ENCODE measurements around the gene GPATCH11.

GPATCH11 gene

GRCh38 chr2:37085731-37086147 is 1.4 kb downstream of the GPATCH11 start:
- peaks cover 23% of the 10 kb centered on the region for H3K4me1 Mint-ChIP-seq (ENCODE audit: low read depth)
- H3K4me3 Mint-ChIP-seq, result no peak overlapping the region
- intact Hi-C loops (cut with micrococcal nuclease), result loop anchor here (10.0 kb wide), 1 partner anchor 149 kb away; the partner anchor contains the start of genes CEBPZ and NDUFAF7
- H3K9me3 Mint-ChIP-seq, result no peaks in the 10 kb centered on the region
- peaks cover 42% of the 10 kb centered on the region for H3K36me3 Mint-ChIP-seq (ENCODE audit: low read depth)
- no peak overlapping the region for H3K27ac Mint-ChIP-seq
- H3K27me3 Mint-ChIP-seq, result no peaks in the 10 kb centered on the region

GRCh38 chr2:37090019-37090477 is 5.7 kb downstream of the GPATCH11 start:
- peaks cover 47% of the 10 kb centered on the region for H3K36me3 Mint-ChIP-seq (ENCODE audit: low read depth)
- no peak overlapping the region for H3K27ac Mint-ChIP-seq

GRCh38 chr2:37091873-37092272 is 7.6 kb downstream of the GPATCH11 start:
- H3K27ac Mint-ChIP-seq, result no peak overlapping the region

More at GRCh38 chr2:37090019-37090477, 5.7 kb downstream of the GPATCH11 start:
- Mint-ChIP-seq H3K27me3 (no peaks in the 10 kb centered on the region), H3K4me3 (no peak overlapping the region), H3K9me3 (no peaks in the 10 kb centered on the region), H3K4me1 (ENCODE audit: low read depth) (peaks cover 29% of the 10 kb centered on the region)
- intact Hi-C loops (cut with micrococcal nuclease), result no loop called here

GRCh38 chr2:37096568-37096967 is 12.2 kb downstream of the GPATCH11 start:
- no peaks in the 10 kb centered on the region for H3K27me3 Mint-ChIP-seq
- H3K4me3 Mint-ChIP-seq, result no peak overlapping the region
- H3K27ac Mint-ChIP-seq, result no peak overlapping the region
- H3K36me3 Mint-ChIP-seq (ENCODE audit: low read depth), result peaks cover 84% of the 10 kb centered on the region
- peaks cover 5% of the 10 kb centered on the region for H3K4me1 Mint-ChIP-seq (ENCODE audit: low read depth)
- H3K9me3 Mint-ChIP-seq, result no peaks in the 10 kb centered on the region
- intact Hi-C loops (cut with micrococcal nuclease), result no loop called here

More at GRCh38 chr2:37091873-37092272, 7.6 kb downstream of the GPATCH11 start:
- peaks cover 62% of the 10 kb centered on the region for H3K36me3 Mint-ChIP-seq (ENCODE audit: low read depth)
- H3K4me3 Mint-ChIP-seq, result no peak overlapping the region
- H3K9me3 Mint-ChIP-seq, result no peaks in the 10 kb centered on the region
- intact Hi-C loops (cut with micrococcal nuclease), result no loop called here
- H3K27me3 Mint-ChIP-seq, result no peaks in the 10 kb centered on the region
- peaks cover 29% of the 10 kb centered on the region for H3K4me1 Mint-ChIP-seq (ENCODE audit: low read depth)

GRCh38 chr2:37098416-37099118 is 14.2 kb downstream of the GPATCH11 start:
- peaks cover 89% of the 10 kb centered on the region for H3K36me3 Mint-ChIP-seq (ENCODE audit: low read depth)
- H3K27me3 Mint-ChIP-seq, result no peaks in the 10 kb centered on the region
- intact Hi-C loops (cut with micrococcal nuclease), result no loop called here
- H3K9me3 Mint-ChIP-seq, result no peaks in the 10 kb centered on the region
- no peaks in the 10 kb centered on the region for H3K4me1 Mint-ChIP-seq (ENCODE audit: low read depth)
- no peak overlapping the region for H3K4me3 Mint-ChIP-seq
- no peak overlapping the region for H3K27ac Mint-ChIP-seq

- H3K9me3 Mint-ChIP-seq, result no peaks in the 10 kb centered on the region
- H3K4me1 Mint-ChIP-seq (ENCODE audit: low read depth), result no peaks in the 10 kb centered on the region
- no peak overlapping the region for H3K4me3 Mint-ChIP-seq
- no peak overlapping the region for H3K27ac Mint-ChIP-seq
- H3K27me3 Mint-ChIP-seq, result no peaks in the 10 kb centered on the region
- intact Hi-C loops (cut with micrococcal nuclease), result no loop called here
- H3K36me3 Mint-ChIP-seq (ENCODE audit: low read depth), result peaks cover 89% of the 10 kb centered on the region
Observed at GRCh38 chr2:37100054-37100453, 15.7 kb downstream of the GPATCH11 start.

DNA sequence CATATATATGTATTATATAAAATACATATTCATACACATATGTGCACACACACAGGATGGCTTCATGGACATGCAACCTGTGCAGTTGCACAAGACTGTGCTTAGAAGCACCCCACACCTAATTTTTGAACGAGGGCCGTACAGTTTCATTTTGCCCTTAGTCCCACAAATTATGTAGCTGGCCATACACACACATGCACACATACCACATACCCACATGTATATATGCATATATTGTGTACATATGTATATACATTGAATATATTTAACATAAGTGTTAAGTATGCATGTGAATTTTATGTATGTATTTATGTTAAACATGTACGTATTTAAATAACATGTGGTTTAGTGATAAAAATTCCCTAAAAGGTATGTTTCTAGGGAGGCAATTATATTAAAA is 18.3 kb downstream of the GPATCH11 start:
- Mint-ChIP-seq H3K9me3 (no peaks in the 10 kb centered on the region), H3K4me3 (no peak overlapping the region), H3K4me1 (ENCODE audit: low read depth) (no peaks in the 10 kb centered on the region), H3K27me3 (no peaks in the 10 kb centered on the region), H3K27ac (no peak overlapping the region), H3K36me3 (ENCODE audit: low read depth) (peaks cover 92% of the 10 kb centered on the region)
- intact Hi-C loops (cut with micrococcal nuclease), result no loop called here

GRCh38 chr2:37104178-37104577 is 19.9 kb downstream of the GPATCH11 start:
- Mint-ChIP-seq H3K36me3 (ENCODE audit: low read depth) (peaks cover 94% of the 10 kb centered on the region), H3K9me3 (no peaks in the 10 kb centered on the region), H3K4me3 (no peak overlapping the region), H3K27me3 (no peaks in the 10 kb centered on the region), H3K4me1 (ENCODE audit: low read depth) (no peaks in the 10 kb centered on the region), H3K27ac (no peak overlapping the region)
- intact Hi-C loops (cut with micrococcal nuclease), result no loop called here

DNA sequence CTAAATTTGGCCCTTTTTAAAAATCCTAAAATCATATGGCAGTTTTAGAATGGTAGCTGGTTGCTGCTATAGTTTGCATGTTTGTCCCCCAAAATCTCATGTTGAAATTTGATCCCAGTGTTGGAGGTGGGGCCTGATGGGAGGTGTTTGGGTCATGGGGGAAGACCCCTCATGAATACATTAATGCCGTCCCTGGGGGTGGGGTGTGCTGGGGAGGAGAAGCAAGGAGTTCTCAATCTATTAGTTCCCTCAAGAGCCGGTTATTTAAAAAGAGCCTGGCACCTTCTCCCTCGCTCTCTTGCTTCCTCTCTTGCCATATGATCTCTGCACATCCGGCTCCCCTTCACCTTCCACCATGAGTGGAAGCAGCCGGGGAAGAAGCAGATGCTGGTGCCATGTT is 20.8 kb downstream of the GPATCH11 start:
- peaks cover 88% of the 10 kb centered on the region for H3K36me3 Mint-ChIP-seq (ENCODE audit: low read depth)
- H3K9me3 Mint-ChIP-seq, result no peaks in the 10 kb centered on the region
- no peak overlapping the region for H3K27ac Mint-ChIP-seq
- H3K4me1 Mint-ChIP-seq (ENCODE audit: low read depth), result no peaks in the 10 kb centered on the region
- no peak overlapping the region for H3K4me3 Mint-ChIP-seq
- intact Hi-C loops (cut with micrococcal nuclease), result no loop called here
- H3K27me3 Mint-ChIP-seq, result no peaks in the 10 kb centered on the region

- Mint-ChIP-seq H3K27me3 (no peaks in the 10 kb centered on the region), H3K27ac (no peak overlapping the region), H3K36me3 (ENCODE audit: low read depth) (peaks cover 83% of the 10 kb centered on the region), H3K4me3 (no peak overlapping the region), H3K9me3 (no peaks in the 10 kb centered on the region), H3K4me1 (ENCODE audit: low read depth) (no peaks in the 10 kb centered on the region)
- intact Hi-C loops (cut with micrococcal nuclease), result no loop called here
Observed at GRCh38 chr2:37109523-37109922, 25.2 kb downstream of the GPATCH11 start.

DNA sequence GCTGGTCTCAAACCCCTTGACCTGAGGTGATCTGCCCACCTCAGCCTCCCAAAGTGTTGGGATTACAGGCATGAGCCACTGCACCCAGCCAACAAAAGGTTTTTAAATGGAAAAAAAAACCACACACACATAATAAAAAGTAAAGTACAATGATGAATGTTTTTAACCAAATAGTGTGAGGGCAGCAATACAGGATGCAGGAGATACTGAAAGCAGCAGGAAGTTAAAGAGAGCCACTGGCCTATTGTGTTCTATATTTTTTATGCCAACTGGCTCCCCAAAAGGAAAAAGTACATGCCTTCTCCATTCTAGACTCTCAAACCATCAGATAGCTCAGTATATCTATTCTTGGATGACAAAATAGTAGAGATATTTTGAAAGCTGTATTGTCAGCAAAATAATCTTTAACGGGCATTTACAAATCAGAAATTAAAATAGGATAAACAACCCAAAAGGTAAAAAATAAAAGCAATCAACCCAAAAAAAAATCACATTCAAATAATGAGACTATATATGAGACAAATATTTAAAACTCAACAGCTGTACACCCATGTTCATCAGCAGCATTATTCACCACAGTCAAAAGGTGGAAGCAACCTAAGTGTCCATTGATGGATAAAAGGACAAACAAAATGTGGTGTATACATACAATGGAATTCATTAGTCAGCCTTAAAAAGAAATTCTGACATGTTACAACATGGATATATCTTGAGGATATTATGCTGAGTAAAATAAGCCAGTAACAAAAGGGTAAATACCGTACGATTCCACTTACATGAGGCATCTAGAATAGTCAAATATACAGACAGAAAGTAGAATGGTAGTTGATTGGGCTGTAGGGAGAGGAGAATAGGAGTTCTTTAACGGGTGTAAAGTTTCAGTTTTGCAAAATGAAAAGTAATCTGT is 26.2 kb downstream of the GPATCH11 start:
- no peak overlapping the region for H3K4me3 Mint-ChIP-seq
- H3K27ac Mint-ChIP-seq, result no peak overlapping the region
- H3K9me3 Mint-ChIP-seq, result no peaks in the 10 kb centered on the region
- H3K36me3 Mint-ChIP-seq (ENCODE audit: low read depth), result peaks cover 76% of the 10 kb centered on the region
- no peaks in the 10 kb centered on the region for H3K27me3 Mint-ChIP-seq
- intact Hi-C loops (cut with micrococcal nuclease), result no loop called here
- no peaks in the 10 kb centered on the region for H3K4me1 Mint-ChIP-seq (ENCODE audit: low read depth)

DNA sequence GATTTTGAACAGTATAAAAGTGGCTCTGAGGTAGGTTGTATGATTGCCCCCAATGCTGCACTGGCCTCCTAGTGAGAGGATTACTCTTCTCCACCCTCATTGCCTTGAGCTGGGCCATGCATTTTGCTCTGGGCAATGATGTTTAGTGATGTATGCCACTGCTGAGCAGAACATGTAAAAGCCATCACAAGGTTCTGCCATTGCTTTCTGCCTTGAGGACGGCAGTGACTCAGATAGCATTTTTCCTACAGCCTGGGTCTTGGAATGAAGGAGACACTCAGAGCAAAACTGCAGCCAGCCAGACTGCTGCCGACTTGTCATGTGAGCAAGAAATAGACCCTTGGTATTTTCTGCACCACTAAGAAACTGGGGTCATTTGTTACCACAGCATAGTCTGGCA is 27.6 kb downstream of the GPATCH11 start:
- Mint-ChIP-seq H3K27ac (no peak overlapping the region), H3K9me3 (no peaks in the 10 kb centered on the region), H3K27me3 (no peaks in the 10 kb centered on the region), H3K4me3 (no peak overlapping the region), H3K4me1 (ENCODE audit: low read depth) (peaks cover 8% of the 10 kb centered on the region), H3K36me3 (ENCODE audit: low read depth) (peaks cover 76% of the 10 kb centered on the region)
- intact Hi-C loops (cut with micrococcal nuclease), result no loop called here

- peaks cover 82% of the 10 kb centered on the region for H3K36me3 Mint-ChIP-seq (ENCODE audit: low read depth)
- peaks cover 8% of the 10 kb centered on the region for H3K4me1 Mint-ChIP-seq (ENCODE audit: low read depth)
- H3K27me3 Mint-ChIP-seq, result no peaks in the 10 kb centered on the region
- no peaks in the 10 kb centered on the region for H3K9me3 Mint-ChIP-seq
- no peak overlapping the region for H3K4me3 Mint-ChIP-seq
- intact Hi-C loops (cut with micrococcal nuclease), result no loop called here
- H3K27ac Mint-ChIP-seq, result no peak overlapping the region
Observed at GRCh38 chr2:37117566-37117965, 33.2 kb downstream of the GPATCH11 start.

DNA sequence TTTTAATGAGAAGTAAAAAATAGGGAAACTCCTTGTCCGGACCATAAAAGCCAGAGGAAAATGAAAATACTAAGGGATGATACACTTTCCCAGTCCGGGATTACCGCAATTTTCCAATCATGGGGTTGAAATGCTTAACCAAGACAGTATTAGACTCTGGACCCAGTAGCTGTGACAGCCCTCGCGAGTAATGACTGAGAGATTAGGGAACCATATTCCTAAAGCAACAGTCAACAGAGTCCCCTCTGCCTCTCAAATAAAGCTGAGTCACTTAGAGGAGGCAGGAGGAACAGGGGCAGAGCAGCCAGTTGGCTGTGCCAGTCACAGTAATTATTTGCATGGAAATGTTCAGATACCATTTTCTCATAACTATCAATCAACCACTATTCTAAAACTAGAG is 34.8 kb downstream of the GPATCH11 start:
- Mint-ChIP-seq H3K4me3 (no peak overlapping the region), H3K9me3 (no peaks in the 10 kb centered on the region), H3K4me1 (ENCODE audit: low read depth) (peaks cover 8% of the 10 kb centered on the region), H3K36me3 (ENCODE audit: low read depth) (peaks cover 81% of the 10 kb centered on the region), H3K27ac (no peak overlapping the region), H3K27me3 (no peaks in the 10 kb centered on the region)
- intact Hi-C loops (cut with micrococcal nuclease), result no loop called here
